ENCODE results near the gene FBXL15. TPM values are rescaled to one million over a fixed set of nuclear protein-coding genes. Genes with fewer than 3 reads are reported as not detected.
A peak's percentile ranks its signal among the peaks of the same experiment; 100 is the strongest.

The FBXL15 gene
- total and polyA plus RNA-seq, 2 experiments from 2014 or later = 18.5 to 36.1 TPM

DNA sequence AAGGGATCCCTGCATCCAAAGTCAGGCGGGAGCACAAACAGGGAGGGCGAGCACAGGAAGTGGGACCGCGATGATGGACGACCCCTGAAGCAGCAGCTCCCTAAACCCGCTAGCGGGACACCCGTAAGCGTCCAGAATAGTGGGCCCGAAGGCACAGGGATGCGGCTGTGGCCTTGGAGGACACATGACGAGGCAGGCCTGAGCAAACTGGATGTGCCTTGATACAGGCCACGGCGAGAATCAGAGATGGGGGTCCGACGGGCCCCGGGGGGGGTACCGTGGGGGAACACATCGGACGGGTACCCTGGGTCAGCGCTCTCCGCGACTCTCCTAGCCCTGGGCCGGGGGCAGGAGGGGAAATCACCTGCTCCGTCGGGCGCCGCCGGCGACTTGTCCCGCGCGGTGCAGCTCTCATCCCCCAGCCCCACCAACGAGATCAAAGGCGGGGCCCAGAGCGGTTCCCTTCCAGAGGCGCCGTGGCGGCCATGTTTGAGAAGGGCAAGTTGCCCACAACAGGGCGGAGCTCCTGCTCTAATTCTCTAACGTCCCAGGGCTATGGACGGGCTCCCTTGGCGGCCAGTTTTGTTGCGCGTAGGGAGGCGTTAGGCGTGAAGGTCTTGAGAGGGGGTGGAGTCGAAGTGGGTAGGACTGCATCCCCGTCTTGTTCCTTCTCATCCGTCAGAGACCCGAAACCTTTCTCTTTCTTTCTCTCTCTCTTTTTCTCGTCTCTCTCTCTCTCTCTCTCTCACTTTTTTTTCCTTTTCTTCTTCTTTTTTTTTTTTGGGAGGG lies 11.7 kb downstream of the FBXL15 start, which contains the start of gene CUEDC2:
Gene CUEDC2, minus strand, starts transcription at position 413 of the 789 bp plus-strand sequence. CDS start 7,386 bp downstream, outside the sequence.
- Histone ChIP-seq H3K79me2 (replicated peaks; ENCODE audit: insufficient read depth) (no peaks in the 10 kb centered on the region; the same call in 1 of the 2 replicates), H3K27me3 (ENCODE audit: insufficient read depth) (peaks cover 46% of the 10 kb centered on the region), H3F3A (replicated peaks; ENCODE audit: low read depth) (0 out of 2 replicates have a peak, but pooled peaks cover 7% of the 10 kb centered on the region), H3K4me1 (ENCODE audit: insufficient read depth) (peaks cover 21% of the 10 kb centered on the region), H3K9me2 (ENCODE audit: insufficient read depth) (no peaks in the 10 kb centered on the region), H3K4me3 (peak within 1 kb of the TSS; percentile 81), H2AFZ (peak within 1 kb of the TSS; percentile 95), H4K20me1 (replicated peaks; ENCODE audit: insufficient read depth) (no peaks in the 10 kb centered on the region; the same call in 1 of the 2 replicates), H3K4me2 (peak within 1 kb of the TSS; percentile 96), H3K36me3 (ENCODE audit: insufficient read depth) (no peaks in the 10 kb centered on the region), H3K27ac (ENCODE audit: low read depth) (0 out of 2 replicates have a peak within 1 kb of the TSS, but pooled peaks have one; percentile 50)
- H3K27ac Mint-ChIP-seq = peak within 1 kb of the TSS; percentile 96
- peak; percentile 99 for DNase-seq (ENCODE audit: low spot score)
- H3K9me3 Mint-ChIP-seq = no peaks in the 10 kb centered on the region
- peaks cover 26% of the 10 kb centered on the region for H3K4me1 Mint-ChIP-seq
- ATAC-seq = peak; percentile 81
- peaks cover 51% of the 10 kb centered on the region for H3K27me3 Mint-ChIP-seq (ENCODE audit: insufficient read depth, low read depth, poor library complexity)
- H3K4me3 Mint-ChIP-seq = peak within 1 kb of the TSS; percentile 97
- peaks cover 4% of the 10 kb centered on the region; the same call in 2 of the 3 replicates for H3K36me3 Mint-ChIP-seq (ENCODE audit: low read depth)
- TF ChIP-seq NANOG (IDR thresholded peaks at IDR 0.05; ENCODE audit: borderline replicate concordance) (peak; percentile 23; the same call in 1 of the 2 replicates), JUNB (IDR thresholded peaks at IDR 0.05; ENCODE audit: unreplicated experiment) (no peak), STAT1 (IDR thresholded peaks at IDR 0.05; ENCODE audit: unreplicated experiment) (peak; percentile 37), EZH2 (IDR thresholded peaks at IDR 0.05; ENCODE audit: low read depth, unreplicated experiment) (no peak), REST (IDR thresholded peaks at IDR 0.05; ENCODE audit: unreplicated experiment) (no peak), CREB1 (CRISPR knock-in tag; IDR thresholded peaks at IDR 0.05; ENCODE audit: low read depth) (peak; percentile 76; the same call in 1 of the 2 replicates), POLR2AphosphoS5 (IDR thresholded peaks at IDR 0.05; ENCODE audit: low read depth) (peak; percentile 85)
- TF ChIP-seq, protein P1, sequence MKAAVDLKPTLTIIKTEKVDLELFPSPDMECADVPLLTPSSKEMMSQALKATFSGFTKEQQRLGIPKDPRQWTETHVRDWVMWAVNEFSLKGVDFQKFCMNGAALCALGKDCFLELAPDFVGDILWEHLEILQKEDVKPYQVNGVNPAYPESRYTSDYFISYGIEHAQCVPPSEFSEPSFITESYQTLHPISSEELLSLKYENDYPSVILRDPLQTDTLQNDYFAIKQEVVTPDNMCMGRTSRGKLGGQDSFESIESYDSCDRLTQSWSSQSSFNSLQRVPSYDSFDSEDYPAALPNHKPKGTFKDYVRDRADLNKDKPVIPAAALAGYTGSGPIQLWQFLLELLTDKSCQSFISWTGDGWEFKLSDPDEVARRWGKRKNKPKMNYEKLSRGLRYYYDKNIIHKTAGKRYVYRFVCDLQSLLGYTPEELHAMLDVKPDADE (IDR thresholded peaks at IDR 0.05) = peak; percentile 94
- TF ChIP-seq, protein P2, sequence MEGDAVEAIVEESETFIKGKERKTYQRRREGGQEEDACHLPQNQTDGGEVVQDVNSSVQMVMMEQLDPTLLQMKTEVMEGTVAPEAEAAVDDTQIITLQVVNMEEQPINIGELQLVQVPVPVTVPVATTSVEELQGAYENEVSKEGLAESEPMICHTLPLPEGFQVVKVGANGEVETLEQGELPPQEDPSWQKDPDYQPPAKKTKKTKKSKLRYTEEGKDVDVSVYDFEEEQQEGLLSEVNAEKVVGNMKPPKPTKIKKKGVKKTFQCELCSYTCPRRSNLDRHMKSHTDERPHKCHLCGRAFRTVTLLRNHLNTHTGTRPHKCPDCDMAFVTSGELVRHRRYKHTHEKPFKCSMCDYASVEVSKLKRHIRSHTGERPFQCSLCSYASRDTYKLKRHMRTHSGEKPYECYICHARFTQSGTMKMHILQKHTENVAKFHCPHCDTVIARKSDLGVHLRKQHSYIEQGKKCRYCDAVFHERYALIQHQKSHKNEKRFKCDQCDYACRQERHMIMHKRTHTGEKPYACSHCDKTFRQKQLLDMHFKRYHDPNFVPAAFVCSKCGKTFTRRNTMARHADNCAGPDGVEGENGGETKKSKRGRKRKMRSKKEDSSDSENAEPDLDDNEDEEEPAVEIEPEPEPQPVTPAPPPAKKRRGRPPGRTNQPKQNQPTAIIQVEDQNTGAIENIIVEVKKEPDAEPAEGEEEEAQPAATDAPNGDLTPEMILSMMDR (conservative IDR thresholded peaks at IDR 0.05; ENCODE audit: low read depth in 2 of 2) = 0 out of 4 replicates have a peak, but pooled peaks of 1 of the 2 experiments have one; percentile 20
